ENCODE measurements around the gene TAF1B.
"Not testable (repeated sequence)": the region's sequence is repeated elsewhere in the genome, so short reads cannot be mapped to it uniquely, and the experiment has no call there.

Gene TAF1B

DNA sequence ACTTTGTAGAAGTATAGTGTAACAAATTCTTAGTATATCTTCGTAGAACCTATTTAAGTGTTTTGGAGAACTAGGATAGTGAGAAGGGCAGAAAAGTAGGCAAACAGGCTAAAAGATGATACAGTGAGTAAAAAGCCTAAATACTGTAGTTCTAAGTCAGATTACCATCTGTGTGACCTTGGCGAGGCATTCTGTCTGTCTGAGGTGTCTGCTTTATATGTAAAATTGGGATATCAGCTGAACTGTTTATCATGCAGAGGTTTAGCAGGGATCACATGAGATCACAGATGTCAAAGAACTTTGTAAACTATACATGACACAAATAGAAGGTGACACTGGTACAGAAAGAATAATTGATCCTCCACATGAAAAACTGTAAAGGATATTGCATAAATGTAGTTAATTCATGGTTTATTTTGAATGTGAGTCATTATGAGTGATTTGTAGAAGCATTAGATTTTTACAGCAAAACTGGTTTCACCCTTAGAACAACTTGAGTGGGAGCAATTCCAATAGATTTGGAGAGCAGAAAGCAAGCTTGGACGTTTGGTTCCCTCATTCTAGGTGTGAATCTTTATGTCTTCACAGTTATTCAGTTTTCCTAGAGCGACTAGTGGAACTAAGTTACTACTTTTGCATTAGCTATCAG lies 41.9 kb downstream of the TAF1B start:
- DNase-seq = no peak

DNA sequence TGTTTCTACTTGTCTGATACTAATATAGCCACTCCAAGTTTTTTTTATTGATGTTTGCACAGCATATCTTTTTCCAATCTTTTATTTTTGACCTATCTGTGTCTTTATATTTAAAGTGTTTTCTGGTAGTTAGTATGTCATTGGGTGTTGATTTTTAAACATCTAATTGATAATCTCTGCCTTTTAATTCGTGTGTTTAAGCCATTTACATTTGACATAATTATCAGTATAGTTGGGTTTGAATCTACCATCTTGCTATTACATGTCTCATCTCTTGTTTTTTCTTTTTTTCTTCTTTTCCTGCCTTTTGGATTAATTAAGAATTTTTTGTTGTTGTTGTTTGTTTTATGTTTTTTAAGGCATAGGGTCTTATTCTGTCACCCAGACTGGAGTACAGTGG lies 44.2 kb downstream of the TAF1B start:
- no peak for DNase-seq

DNA sequence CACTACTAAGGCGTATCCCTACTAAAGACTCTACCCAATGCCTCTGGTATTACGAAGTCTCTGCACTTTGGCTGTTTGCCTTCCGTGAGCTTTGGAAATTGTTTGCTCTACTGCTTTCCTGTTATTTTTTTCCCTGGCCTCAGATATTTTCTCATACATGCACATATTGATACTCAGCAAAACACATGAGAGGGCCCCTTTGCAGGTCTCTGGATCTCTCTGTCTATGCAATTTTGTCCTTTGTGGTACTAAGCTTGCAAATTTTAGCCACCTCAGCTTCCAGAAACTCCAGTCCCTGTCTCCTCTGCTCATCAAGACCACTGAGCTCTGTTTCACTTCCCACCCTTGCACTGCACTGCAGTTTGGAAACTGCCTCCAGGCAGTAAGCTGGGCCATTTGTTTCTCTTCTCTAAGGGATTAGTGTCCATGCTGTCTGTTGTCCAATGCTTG lies 46.6 kb downstream of the TAF1B start:
- no peak for DNase-seq

DNA sequence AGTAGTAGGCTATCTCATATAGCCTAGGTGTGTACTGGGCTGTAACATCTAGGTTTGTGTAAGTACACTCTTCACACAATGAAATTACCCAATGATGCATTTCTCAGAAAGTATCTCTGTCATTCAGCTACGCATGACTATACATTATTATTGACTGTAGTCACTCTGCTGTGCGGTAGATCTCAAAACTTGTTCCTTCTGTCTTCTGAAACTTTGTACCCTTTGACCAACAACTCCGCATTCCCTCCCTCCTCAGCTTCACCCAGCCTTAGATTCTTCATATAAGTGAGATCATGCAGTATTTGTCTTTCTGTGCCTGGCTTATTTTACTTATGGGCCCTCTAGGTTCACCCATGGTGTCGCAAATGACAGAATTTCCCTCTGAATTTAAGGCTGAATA lies 49.0 kb downstream of the TAF1B start:
- no peak for DNase-seq

DNA sequence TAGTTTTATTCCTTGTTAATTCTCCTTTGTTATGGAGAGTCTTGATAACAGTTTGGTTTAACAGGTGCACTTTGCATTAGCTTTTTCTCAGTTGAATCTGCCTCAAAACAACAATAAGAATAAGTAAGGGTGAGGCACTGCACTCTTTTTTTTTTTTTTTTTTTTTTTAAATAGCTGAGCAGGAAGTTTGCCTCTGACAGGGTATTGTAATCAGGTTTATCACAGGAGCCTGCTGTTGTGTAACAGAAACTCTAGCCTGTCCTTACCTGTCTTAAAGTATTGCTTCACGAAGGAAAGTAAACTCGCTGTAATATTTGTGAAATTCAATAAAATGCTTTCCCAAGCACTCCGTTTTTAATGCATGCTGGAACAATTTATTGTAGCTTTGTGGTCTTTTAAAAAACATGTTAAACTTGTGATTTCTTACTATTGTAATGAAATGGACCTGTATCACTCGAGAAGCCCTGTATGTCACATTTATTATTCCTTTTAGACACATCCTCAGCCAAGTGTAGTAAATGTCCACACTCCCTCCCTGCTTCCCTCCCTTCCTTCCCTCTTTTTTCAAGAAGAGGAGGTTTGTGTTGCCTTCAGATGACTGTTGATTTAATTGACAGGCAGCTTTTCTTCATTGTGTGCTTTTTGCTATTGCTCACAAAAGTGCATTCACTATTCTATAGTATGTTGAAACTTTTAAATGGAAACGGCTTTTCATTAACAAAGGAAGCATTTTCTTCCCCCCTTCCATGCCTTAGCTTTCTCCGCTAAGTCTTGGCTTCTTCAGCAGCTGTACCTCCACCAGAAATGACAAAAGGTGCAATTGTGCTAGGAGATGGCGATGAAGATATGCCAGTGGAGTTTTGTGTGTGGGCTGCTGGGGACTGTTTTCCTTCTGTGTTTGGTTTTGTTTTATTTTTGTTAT lies 52.7 kb downstream of the TAF1B start:
- DNase-seq = no peak

DNA sequence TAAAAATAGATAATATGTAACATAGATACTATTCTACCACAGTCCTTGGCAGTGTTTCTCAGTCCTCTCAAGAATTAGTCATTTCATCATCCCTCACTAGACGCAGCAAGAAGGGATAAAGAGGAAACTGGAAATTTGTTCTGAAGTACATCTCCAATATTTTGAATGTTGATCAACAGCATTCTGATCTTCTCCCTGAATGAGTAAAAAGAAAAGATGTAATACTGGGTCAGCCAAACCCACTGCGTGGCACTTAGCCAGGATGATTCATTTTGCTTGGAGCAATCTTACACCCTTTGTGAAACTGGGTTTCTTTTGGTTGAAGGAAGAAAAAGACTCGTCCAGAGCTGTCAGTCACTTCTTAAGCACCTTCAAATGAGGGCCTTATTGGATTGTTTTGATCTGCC lies 54.1 kb downstream of the TAF1B start:
- DNase-seq = no peak

DNA sequence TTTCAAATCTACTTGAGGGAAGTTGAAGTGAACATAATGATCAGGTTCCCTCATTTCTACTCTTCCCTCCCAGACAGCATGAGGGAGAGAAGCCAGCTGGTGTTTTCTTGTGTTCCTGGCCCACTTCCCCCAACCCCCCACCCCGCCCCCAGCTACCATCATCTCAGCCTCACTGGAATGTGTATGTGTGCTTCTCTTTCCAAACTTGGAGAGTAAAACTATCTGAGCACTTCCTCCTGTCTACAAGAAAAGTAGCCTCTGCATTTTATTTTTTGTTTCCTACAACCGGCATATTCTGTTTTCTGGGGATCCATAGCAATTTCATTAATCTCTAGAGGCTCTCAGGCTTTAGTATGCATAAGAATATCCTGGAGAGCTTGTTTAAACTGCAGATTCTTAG lies 54.6 kb downstream of the TAF1B start:
- no peak for DNase-seq

DNA sequence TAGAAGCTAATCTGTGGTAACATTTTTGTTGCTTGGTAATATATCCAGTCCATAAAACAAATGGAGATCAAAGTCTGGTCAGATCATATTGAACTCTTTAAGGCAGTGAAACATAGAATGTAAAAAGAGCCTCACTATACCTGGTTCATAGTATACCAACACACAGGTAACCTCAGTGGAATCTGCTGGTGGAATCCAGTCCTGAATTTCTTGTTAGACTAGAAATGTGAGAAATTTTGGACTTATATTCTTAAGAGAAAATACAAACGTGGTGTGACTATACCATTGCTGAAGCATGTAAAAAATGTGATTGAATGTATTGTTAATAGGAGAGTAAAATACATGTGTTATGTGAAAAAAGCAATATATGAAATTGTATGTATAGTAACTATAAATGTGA lies 62.1 kb downstream of the TAF1B start:
- DNase-seq = no peak

DNA sequence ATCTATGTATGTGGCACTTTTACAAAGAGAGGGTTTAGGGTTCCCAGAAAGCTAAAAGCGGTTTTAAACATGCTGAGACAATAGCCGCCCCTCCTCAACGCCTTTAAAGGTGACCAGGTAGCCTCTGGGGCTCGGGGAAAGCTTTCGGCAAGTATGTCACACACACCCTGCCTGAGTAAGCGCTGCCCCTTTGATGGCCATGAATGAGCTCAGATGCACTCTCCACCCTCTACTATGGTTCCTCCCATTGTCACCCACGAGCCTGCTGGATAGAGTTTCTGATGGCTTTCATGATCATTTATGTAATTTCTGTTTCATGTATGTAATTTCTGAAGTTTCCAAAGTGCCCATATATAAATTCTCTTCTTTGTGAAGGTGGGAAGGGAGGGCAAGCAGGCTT lies 64.1 kb downstream of the TAF1B start:
- DNase-seq = no peak

DNA sequence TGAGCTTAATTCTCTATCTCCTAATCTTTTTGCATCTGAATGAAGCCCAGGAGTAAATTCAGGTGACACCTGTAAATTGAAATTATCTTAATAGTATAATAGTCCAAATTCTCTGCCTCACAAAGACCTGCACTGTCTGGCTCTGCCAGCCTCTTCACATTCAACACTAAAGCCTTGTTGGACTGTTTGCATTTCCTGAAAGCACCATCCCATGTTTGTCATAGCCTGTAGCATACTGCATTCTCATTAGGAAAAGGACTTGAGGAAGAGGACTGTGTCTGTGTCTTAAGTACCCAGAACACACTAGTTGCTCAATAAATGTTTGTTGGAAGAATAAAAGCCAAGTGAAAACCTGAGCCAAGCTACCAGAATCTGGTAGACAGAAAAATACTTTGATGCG lies 65.4 kb downstream of the TAF1B start:
- DNase-seq = no peak

DNA sequence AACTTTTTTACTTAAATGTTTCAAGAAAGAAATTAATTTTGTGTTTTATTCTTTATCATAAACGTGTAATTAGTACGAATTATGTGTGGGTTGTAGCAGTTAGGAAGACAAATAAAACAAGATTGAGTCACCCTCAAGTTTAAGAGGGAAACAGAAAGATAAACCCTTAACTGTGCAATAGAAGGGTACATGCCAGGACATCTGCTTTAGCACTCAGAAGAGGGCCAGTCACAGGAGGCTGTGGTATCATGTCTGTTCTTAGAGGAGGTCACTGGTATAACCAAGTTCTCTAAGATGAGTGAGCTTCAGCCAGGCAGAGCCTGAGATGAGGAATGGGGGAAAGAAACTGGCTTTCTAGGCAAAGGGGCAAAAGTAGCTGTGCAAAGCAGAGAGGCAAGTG lies 65.8 kb downstream of the TAF1B start:
- no peak for DNase-seq

DNA sequence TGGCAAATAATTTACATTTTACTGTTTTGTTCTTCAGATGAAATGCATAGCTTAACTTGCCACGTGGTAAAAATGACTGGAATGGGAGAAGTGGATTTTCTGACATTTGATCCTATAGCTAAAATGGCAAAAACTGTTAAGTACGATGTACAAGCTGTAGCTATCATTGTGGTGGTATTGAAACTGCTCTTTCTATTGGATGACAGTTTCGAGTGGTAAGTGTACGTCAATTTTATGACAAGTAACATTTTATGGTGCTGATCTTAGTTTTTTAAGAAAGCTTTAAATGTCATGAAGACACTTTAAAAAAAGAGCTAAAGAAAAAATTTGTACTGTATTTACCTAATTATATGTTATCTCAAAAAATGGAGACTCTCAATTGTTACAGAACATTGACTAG lies 67.4 kb downstream of the TAF1B start:
- no peak for DNase-seq

DNA sequence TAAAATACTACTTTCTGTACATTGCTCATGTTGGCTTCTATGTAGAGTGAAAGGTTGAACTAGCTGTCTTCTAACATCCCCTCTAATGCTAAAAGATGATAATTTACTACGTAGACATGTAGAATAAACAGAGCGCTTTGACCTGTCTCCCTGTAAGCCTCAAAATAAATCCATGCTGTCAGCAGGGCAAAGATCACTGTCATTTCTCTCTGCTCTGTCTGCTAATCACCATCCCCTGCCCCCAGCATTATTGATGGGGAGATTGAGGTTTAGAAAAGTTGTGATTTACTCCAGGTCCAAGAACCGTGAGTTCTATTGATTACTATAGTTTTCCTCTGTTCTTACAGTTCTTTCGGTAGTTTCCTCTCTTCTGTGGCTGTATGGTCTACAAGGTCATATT lies 69.2 kb downstream of the TAF1B start:
- DNase-seq = no peak

DNA sequence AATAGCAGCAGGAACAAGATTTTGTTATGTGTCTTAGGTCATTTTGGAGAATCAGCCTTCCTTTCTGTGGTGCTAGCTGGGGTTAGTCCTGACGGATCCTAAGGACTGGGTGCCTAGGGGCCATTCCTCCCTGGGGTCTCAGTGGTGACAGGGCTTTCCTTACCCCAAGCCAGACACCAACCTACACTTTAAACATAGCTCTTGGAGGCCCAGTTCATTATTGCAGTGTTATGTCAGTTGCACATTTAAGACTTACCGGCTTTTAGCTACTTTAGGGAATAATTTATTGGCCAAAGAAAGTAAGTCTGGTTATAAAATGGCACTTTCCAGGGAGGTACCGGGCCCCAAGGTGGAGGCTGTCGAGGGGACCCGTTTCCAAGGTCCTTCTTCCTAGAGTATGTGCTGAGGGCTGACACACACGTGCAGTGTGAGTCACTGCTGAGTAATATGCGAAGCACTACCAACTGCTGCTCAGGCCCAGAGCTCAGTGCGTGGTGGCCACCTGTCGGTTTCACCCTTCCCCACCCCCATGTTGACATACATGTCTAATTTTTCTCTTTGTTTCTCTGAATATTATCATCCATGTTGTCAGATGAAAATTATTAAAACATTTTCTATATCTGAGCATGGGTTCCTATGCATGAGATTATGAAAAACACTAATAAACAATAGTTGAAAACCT lies 71.3 kb downstream of the TAF1B start:
- no peak for DNase-seq

DNA sequence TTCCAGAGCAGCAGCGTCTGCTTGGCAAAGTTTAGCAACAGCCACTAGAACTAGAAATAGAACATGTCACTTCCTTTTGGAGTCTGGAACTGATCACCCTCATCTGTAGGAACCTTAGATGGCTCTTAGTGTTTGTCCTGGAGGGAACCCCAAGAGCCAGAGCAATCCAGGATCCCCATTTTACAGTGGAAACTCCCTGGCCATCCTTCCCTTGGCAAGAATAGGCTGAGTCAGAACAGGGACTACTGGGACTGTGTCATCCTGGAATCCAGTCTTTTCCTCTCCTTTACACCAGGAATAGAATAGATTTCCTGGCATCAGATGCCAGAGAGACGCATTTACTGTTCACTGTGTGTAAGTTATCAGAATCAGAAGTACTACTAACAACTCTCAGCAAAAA lies 75.0 kb downstream of the TAF1B start:
- DNase-seq = no peak

DNA sequence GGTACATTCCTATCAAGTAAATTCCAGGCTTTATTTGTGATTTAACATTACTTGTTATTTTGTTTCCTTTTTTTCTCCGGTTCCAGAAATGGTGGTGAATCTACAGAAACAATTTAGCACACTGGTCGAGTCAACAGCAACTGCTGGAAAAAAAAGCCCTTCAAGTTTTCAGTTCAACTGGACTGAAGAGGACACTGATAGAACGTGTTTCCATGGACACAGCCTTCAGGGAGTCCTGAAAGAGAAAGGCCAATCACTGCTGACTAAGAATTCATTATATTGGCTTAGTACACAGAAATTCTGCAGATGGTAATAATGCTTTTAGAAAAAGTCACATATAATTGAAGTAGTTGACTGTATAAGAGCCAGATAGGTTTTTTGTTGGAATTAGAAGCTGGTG lies 76.2 kb downstream of the TAF1B start:
- DNase-seq = no peak

DNA sequence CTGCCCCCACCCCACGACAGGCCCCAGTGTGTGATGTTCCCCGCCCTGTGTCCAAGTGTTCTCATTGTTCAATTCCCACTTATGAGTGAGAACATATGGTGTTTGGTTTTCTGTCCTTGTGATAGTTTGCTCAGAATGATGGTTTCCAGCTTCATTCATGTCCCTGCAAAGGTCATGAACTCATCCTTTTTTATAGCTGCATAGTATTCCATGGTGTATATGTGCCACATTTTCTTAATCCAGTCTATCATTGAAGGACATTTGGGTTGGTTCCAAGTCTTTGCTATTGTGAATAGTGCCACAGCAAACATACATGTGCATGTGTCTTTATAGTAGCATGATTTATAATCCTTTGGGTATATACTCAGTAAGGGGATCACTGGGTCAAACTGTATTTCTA lies 83.7 kb downstream of the TAF1B start:
- DNase-seq = not testable (repeated sequence)

DNA sequence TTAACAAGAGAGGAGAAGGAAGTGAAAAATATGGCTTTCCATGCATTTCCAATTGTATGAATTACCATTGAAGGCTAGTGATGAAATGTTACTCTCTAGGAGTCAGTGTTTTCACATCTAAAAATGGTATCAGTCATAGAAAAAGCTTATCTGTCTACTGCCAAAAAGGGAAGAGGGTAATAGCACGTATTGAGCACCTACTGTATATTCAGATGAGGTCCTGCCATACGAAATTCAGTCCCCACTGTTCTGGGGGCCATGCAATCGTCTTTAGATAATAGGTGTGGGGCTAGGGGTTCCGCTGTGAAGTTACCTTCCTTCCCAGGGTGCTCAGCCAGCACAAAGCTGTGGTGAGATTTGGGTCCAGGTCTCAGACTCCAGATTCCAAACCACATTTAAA lies 94.0 kb downstream of the TAF1B start:
- DNase-seq = no peak

DNA sequence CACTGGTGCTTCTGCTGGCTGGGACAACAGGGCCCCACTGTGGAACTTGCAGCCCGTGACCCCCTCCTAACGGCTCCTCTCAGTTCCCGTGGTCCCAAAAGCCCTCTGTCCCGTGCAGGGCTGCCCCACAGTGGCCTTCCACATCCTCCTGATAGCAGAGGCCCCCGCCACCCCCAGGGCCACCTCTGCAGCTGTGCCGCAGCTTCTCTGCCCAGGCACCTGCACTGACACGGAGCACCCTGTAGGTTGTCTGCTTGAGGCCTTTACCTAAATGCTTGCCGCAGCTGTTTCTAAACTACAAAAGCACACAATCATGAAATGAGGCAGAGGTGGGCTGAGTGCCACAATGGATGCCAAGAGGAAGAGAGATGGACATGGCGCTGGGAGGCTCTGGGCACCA lies 94.7 kb downstream of the TAF1B start:
- DNase-seq = no peak

DNA sequence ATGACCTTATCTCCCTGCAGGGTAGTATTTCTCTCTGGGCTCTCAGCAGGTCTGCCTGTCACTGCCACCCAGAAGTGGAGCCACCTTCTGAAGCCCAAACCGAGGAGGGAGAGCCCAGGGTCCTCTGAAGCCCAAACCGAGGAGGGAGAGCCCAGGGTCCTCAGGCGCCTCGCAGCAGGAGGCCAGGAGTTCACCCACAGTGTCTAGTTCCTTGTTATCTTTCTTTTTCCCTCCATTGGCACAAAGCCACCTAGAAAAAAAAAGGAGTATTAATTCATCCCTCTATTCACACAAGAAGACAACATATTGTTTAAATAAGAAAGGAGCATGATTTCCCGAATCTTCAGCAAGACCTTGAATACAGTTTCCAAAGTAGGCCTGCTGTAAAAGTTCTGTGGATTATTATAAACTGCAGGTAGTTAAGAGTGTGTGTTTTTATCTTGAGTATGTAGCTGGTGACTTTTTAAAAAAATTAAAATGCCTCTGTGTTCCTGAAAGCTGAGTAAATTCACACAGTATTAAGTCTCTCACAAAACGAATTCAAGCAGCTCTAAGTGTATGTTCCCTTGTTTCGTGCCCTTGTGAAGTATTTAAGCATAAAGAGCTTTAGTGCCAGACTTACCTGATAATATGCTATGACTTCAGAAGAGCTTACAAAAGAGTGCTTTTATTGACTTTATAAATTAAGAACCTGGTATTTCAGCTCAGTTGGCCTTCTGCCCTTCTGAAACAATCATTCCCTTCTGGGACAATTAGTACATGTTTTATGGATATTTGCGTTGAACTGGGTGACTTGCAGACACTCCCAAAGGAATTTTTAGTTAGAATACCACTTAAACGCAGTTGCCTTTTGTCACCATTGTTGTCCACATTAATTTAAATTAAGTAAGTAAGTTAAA lies 96.6 kb downstream of the TAF1B start:
- DNase-seq = no peak

DNA sequence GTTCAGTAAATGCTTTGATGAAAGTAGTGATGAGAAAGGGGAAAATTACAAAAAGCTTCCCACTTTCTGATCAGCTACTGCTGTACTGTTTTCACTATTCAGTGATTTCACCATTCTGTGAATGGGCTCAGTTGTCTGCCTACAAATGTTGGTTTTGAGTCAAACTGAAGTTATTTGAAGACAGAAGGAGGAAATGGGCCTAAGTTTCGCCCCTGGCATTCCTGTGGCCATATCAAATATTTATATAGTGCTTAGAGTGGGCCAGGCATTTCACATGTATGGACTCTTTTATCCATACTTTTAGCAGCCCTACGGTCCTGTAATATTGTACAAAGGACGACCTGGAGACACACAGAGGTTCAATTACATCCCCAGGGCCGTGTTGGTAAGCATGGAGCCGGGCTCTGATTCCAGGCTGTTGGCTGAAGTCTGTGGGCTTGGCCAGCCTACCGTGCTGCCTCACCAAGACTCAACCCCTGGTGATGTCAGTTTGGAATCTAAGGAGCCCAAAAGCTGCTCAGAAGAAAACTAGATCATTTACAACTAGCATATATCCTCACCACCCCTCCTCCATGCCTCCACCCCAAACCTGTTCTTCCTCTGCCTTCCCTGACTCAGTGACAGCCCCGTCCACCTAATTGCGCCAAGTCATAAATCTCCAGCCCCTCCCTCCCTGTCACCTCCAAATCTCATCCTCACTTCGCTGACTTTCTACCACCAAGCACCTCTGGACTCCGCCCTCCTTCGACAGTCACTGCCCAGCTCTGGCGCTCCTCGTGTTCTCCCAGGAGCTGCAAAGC lies 98.1 kb downstream of the TAF1B start:
- DNase-seq = no peak

DNA sequence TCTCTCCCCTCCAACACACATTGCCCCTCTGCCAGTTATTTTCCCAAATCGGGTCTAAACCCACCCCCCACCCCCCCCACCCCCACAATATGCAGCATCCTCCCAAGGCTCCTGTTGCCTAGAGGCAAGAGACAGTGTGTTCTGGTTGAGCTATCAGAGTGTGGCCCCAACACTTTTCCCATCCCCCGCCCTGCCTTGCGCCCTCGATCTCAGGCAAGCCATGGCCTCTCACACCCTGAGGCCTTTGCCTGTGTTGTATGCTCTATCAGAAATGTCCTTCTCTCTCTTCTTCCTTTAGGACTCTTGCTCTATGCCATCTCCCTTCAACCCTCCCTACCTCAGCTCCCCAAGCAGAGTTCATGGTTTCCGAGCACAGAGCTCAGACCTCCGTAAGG lies 98.7 kb downstream of the TAF1B start:
- no peak for DNase-seq

Data from activated CD8-positive, alpha-beta memory T cell treated with anti-CD3 and anti-CD28 coated beads, Interleukin-2, amount 50 U/mL, for 4 hours (primary cell).